ENCODE data around the gene RSAD2. TPM values are rescaled to one million over a fixed set of nuclear protein-coding genes. Genes with fewer than 3 reads are reported as not detected.
"Not testable (repeated sequence)": the region's sequence is repeated elsewhere in the genome, so short reads cannot be mapped to it uniquely, and the experiment has no call there.

RSAD2 gene
- 36.4 TPM for total RNA-seq (ENCODE audit: insufficient read depth, low replicate concordance)

- DNase-seq (ENCODE audit: low spot score) = peak; percentile 35
These were observed at the start of gene RSAD2 for GRCh38 chr2:6877402-6878304. Gene RSAD2 (plus strand): TSS chr2:6877777. CDS start chr2:6877801, 24 bp downstream.

- peak; percentile 80 for DNase-seq (ENCODE audit: low spot score)
These were observed 49.3 kb upstream of the RSAD2 start for GRCh38 chr2:6828299-6828584.

- no peak for DNase-seq (ENCODE audit: low spot score)
These were observed 46.3 kb upstream of the RSAD2 start for GRCh38 chr2:6831229-6831628.

- DNase-seq (ENCODE audit: low spot score) = no peak
These were observed 44.8 kb upstream of the RSAD2 start for GRCh38 chr2:6832596-6833299.

GRCh38 chr2:6833300-6833604, 44.3 kb upstream of the RSAD2 start:
- no peak for DNase-seq (ENCODE audit: low spot score)

- DNase-seq (ENCODE audit: low spot score) = no peak
These were observed 43.4 kb upstream of the RSAD2 start for GRCh38 chr2:6834163-6834562.

- DNase-seq (ENCODE audit: low spot score) = no peak
These were observed 42.1 kb upstream of the RSAD2 start for GRCh38 chr2:6835467-6835866.

GRCh38 chr2:6838673-6839319, 38.8 kb upstream of the RSAD2 start:
- no peak for DNase-seq (ENCODE audit: low spot score)

- DNase-seq (ENCODE audit: low spot score) = no peak
These were observed 35.9 kb upstream of the RSAD2 start for GRCh38 chr2:6841537-6842287.

- no peak for DNase-seq (ENCODE audit: low spot score)
These were observed 32.3 kb upstream of the RSAD2 start for GRCh38 chr2:6845312-6845711.

- no peak for DNase-seq (ENCODE audit: low spot score)
These were observed 31.7 kb upstream of the RSAD2 start for GRCh38 chr2:6845903-6846302.

GRCh38 chr2:6846540-6846939, 31.0 kb upstream of the RSAD2 start:
- DNase-seq (ENCODE audit: low spot score) = no peak

GRCh38 chr2:6846967-6847681, 30.5 kb upstream of the RSAD2 start:
- no peak for DNase-seq (ENCODE audit: low spot score)

- DNase-seq (ENCODE audit: low spot score) = no peak
These were observed 25.4 kb upstream of the RSAD2 start for GRCh38 chr2:6852195-6852594.

- no peak for DNase-seq (ENCODE audit: low spot score)
These were observed 23.2 kb upstream of the RSAD2 start for GRCh38 chr2:6854416-6854815.

GRCh38 chr2:6855860-6856547, 21.6 kb upstream of the RSAD2 start:
- DNase-seq (ENCODE audit: low spot score) = no peak

- DNase-seq (ENCODE audit: low spot score) = no peak
These were observed 21.0 kb upstream of the RSAD2 start for GRCh38 chr2:6856548-6856920.

GRCh38 chr2:6858466-6859027, 19.0 kb upstream of the RSAD2 start:
- not testable (repeated sequence) for DNase-seq (ENCODE audit: low spot score)

- no peak for DNase-seq (ENCODE audit: low spot score)
These were observed 17.3 kb upstream of the RSAD2 start for GRCh38 chr2:6860296-6860695.

GRCh38 chr2:6863792-6864191, 13.8 kb upstream of the RSAD2 start:
- peak; percentile 38 for DNase-seq (ENCODE audit: low spot score)
